A172 (cell line): Measurements from ENCODE around the gene EEF2. TPM values are rescaled to one million over a fixed set of nuclear protein-coding genes. Genes with fewer than 3 reads are reported as not detected.
"Not testable (repeated sequence)": the region's sequence is repeated elsewhere in the genome, so short reads cannot be mapped to it uniquely, and the experiment has no call there.

Experiments used
- DNase-seq: peaks from one replicate; pipeline ENCODE4 v3.0.0-alpha.2; 2015; ENCODE audit warnings: low spot score
- total RNA-seq: library from RNA; depleted of rRNA; stranded (reverse); fragments of >200 nt; shearing (Covaris generic); gene quantifications from 2 replicates; pipeline ENCODE4 v1.2.3, GENCODE V29; 2014; rRNA removed

Gene EEF2
- total RNA-seq, 1 experiment from 2014 or later, result 1,286 TPM

DNA sequence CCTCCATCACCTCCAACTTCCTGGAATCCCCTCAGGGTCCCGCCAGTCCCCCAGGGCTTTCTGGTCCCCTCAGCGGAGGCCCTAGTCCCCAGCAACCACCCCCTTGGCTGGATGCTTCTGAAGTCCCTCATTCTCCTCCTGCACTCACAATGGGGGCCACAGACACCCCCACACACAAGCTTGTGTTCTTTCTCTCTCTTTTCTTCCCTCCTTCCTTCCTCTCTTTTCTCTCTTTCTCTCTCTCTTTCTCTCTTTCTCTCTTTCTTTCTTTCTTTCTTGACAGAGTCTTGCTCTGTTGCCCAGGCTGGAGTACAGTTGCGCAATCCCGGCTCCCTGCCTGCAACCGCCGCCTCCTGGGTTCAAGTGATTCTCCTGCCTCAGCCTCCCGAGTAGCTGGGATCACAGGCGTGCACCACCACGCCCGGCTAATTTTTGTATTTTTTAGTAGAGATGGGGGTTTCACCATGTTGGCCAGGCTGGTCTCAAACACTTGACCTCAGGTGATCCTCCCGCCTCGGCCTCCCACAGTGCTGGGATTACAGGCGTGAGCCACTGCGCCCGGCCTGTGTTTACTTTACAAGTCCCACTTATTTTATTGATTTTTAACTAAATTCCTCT lies 37.8 kb downstream of the EEF2 start:
- DNase-seq, result not testable (repeated sequence)

- DNase-seq, result no peak
These were observed 39.4 kb downstream of the EEF2 start for GRCh38 chr19:3945838-3946237.

- DNase-seq, result no peak
These were observed 41.1 kb downstream of the EEF2 start for GRCh38 chr19:3944018-3944721.

GRCh38 chr19:3942790-3943409 lies 42.4 kb downstream of the EEF2 start:
- DNase-seq, result no peak

DNA sequence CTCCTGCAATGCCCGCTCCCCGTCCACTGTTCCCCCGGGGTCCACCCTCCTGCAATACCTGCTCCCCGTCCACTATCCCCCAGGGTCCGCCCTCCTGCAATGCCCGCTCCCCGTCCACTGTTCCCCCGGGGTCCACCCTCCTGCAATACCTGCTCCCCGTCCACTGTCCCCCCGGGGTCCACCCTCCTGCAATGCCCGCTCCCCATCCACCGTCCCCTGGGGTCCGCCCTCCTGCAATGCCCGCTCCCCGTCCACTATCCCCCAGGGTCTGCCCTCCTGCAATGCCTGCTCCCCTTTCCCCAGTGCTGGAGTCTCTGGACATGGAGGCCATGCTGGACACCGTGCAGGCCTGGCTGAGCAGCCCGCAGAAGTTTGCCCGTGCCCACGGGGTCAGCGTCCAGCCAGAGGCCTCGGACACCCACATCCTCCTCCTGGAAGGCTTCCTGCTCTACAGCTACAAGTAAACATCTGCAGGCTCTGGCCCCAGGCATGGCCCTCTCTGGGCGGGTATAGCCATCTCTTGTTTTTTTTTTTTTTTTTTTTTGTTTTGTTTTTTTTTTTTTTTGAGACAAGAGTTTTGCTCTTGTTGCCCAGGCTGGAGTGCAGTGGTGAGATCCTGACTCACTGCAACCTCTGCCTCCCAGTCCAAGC lies 46.8 kb downstream of the EEF2 start:
- not testable (repeated sequence) for DNase-seq

- no peak for DNase-seq
These were observed 48.5 kb downstream of the EEF2 start for GRCh38 chr19:3936506-3937442.

DNA sequence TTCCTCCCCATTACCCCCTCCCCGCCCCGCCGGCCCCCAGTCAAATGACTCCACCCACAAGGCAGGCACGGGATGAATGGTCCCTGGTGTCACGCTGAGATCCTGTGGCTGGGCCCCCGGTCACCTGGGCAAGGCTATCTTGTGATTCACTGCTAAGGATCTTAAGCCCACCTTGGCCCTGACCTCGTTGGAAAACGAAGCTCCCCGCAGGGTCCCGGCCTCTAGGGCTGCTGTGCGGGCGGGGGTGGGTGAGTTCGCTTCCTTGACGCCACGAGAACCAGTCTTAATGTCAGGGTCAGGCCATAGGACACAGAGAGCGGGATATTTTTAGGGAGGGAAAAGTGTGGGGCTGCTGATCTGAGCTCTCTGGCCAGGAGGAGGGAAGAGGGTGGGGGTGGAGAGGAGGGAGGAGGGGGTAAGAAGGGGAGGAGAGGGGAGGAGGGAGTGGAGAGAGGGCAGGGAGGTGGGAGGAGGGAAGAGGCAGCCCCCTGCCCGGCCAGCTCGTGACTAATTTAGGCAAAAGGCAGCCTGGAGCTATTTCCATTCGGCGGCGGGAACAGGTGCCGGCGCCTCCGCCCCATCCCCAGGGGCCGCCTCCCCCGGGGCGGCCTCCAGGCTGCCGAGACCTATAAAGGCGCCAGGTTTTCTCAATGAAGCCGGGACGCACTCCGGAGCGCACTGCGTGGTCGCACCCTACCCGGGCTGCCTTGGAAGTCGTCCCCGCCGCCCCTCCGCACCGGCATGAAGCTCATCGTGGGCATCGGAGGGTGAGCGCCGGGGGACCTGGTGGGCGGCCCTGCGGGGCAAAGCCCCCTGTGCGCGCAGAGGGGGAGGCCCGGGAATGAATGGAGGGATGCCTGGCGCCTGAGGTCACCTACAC lies 52.1 kb downstream of the EEF2 start, which contains the start of gene NMRK2:
Gene NMRK2, plus strand, starts transcription at position 139 of the 880 bp plus-strand sequence. Its CDS starts 603 bp downstream, at position 742.
- no peak for DNase-seq

DNA sequence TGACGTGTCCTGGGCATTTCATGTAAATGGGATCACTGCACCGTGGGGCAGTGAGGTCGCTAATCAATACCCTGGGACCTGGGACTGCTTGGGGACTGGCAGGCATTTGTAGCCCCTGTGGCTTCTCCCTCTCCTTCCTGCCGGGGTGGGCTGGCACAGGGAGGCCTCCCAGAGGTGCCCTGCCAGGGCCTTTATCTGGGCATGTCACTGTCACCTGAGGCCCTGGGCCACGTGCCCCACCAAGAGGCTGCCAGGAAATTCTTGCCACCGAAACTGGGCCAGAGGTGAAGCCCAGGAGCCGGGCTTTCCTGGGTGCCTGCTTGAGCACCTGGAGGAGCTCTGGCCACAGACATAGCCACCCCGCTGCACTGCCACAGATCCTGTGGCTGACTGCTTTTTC lies 54.2 kb downstream of the EEF2 start:
- DNase-seq, result no peak

Other genes with a start within 250 kb of the EEF2 start
- 22.2 and 28.7 TPM in 2 replicates for gene APBA3, start 223.8 kb downstream of the EEF2 start, total RNA-seq
- 74.4 and 95.3 TPM in 2 replicates for gene MRPL54, start 222.8 kb downstream of the EEF2 start, total RNA-seq
- gene RAX2, start 213.2 kb downstream of the EEF2 start, total RNA-seq, result not detected in 2 replicates
- gene MATK, start 199.1 kb downstream of the EEF2 start, total RNA-seq, result 0.05 and 0.78 TPM in 2 replicates
- not detected in 2 replicates for gene ZFR2, start 116.4 kb downstream of the EEF2 start, total RNA-seq
- not detected in 2 replicates for gene ATCAY, start 104.8 kb downstream of the EEF2 start, total RNA-seq
- gene NMRK2, start 52.4 kb downstream of the EEF2 start, total RNA-seq, result not detected in 2 replicates
- gene DAPK3, start 14.4 kb downstream of the EEF2 start, total RNA-seq, result 65.9 and 140 TPM in 2 replicates
- 28.7 and 33.9 TPM in 2 replicates for gene PIAS4, start 22.3 kb upstream of the EEF2 start, total RNA-seq
- gene ZBTB7A, start 81.4 kb upstream of the EEF2 start, total RNA-seq, result 15.8 and 16.4 TPM in 2 replicates
- gene MAP2K2, start 138.7 kb upstream of the EEF2 start, total RNA-seq, result 203 and 204 TPM in 2 replicates
- gene CREB3L3, start 168.2 kb upstream of the EEF2 start, total RNA-seq, result not detected in 2 replicates
- 32.6 and 35.5 TPM in 2 replicates for gene SIRT6, start 197.1 kb upstream of the EEF2 start, total RNA-seq
- gene ANKRD24, start 197.2 kb upstream of the EEF2 start, total RNA-seq, result 0.41 and 0.53 TPM in 2 replicates
- 6.4 and 8.1 TPM in 2 replicates for gene EBI3, start 244.1 kb upstream of the EEF2 start, total RNA-seq